GM18502 (cell line): ENCODE measurements around the gene ATP10A.

ENCODE experiments used
- ATAC-seq: cut with Tn5 transposase; IDR thresholded peaks from one replicate; pipeline ENCODE4 v1.9.1; 2021; ENCODE audit warnings: mild to moderate bottlenecking; ENCODE audit not compliant: unreplicated experiment, poor library complexity

ATP10A gene

GRCh38 chr15:25727867-25728600 is 135.1 kb downstream of the ATP10A start:
- no peak for ATAC-seq

- ATAC-seq: no peak
Measured at GRCh38 chr15:25727116-25727515, 136.0 kb downstream of the ATP10A start.

DNA sequence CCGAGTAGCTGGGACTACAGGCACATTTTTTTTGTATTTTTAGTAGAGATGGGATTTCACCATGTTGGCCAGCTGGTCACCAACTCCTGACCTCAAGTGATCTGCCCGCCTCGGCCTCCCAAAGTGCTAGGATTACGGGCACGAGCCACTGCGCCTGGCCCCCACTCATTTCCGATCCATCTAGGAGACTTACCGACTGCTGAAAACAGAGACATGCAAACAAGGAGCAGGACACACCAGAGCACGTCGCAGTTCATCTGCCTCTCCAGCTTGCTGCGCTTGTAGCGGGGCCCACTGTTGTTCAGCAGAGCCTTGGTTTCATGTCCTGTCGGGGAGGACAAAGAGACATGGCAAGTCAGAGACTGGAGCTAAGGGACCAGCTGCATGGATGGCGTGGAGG is 137.4 kb downstream of the ATP10A start:
- no peak for ATAC-seq

DNA sequence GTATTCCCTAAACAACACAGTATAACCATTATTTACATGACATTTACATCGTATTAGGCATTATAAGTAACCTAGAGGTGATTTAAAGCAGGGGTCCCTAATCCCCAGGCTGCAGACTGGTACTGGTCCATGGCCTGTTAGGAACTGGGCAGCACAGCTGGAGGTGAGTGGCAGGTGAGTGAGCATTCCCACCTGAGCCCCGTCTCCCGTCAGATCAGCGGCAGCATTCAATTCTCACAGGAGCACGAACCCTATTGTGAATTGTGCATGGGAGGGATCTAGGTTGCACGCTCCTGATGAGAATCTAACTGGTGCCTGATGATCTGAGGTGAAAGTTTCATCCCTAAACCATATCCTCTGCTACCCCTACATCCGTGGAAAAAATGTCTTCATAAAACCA is 138.2 kb downstream of the ATP10A start:
- no peak for ATAC-seq

DNA sequence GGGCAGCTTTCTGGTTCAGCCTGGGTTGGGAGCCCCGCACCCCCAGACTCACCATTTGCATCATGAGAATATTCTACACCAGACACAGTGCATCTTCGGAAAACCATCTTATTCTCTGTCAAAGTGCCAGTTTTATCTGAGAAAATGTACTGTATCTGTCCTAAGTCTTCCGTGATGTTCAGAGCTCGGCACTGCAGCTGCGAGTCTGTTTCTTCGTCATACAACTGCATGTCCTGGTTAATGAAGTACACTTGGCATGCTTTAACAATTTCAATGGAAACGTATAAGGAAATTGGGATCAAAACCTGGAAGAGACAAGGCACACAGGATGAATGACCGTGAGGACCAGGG is 141.5 kb downstream of the ATP10A start:
- no peak for ATAC-seq

- no peak for ATAC-seq
Measured at GRCh38 chr15:25719101-25719985, 143.8 kb downstream of the ATP10A start.

DNA sequence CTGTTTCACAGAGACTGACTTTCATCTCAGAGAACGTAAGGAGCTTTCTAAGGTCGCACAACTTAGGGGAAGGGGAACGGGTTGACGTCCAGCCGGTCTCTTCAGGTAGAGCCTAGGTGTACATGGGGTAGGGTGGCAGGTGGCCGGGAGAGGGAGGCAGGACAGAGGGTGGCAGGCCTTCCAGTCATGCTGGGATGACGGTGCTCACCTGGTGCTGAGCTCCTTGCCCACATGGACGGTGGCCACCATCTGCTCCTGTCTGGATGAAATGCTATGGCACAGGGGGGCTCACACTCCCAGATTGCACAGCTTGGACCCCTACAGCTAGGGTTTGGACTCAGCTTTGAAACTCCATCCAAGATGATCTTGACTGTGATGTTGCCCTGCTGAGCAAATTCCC is 144.5 kb downstream of the ATP10A start:
- no peak for ATAC-seq

- ATAC-seq: no peak
Measured at GRCh38 chr15:25718169-25718536, 145.0 kb downstream of the ATP10A start.

DNA sequence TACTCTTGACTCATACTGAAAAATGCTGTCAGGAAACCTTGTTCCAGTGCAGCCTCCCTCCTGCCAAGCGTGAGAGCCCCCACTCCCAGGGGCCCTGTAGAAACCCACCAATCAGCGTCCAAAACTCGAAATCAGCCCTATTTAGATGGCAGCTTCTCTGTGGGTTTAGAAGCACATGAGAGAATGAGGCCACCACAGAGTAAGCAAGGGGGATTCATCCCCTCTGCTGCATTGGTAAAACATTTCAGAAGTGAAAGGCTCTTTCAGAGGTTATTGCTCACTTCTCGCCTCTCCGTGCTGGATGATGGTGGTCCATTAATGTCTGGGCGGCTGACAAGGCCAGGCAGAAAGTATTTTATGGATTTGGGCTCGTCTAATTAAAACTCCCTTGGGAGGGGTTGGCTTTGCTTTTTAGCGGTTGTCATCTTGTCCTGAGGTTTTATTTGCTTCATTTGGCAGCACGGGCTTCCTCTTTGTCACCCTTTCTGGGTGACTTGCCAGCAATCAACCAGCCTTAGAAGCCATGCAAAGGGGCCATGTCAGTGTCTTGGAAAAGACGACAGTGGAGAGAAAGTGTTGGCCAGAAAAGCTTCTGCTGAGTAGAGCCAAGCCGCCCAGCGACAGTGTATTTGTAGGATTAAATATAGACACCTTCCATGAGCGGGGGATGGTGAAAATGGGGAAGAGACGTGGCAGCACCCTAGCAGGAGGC is 145.5 kb downstream of the ATP10A start:
- ATAC-seq: peak; percentile 75

GRCh38 chr15:25717127-25717456 is 146.0 kb downstream of the ATP10A start:
- no peak for ATAC-seq

DNA sequence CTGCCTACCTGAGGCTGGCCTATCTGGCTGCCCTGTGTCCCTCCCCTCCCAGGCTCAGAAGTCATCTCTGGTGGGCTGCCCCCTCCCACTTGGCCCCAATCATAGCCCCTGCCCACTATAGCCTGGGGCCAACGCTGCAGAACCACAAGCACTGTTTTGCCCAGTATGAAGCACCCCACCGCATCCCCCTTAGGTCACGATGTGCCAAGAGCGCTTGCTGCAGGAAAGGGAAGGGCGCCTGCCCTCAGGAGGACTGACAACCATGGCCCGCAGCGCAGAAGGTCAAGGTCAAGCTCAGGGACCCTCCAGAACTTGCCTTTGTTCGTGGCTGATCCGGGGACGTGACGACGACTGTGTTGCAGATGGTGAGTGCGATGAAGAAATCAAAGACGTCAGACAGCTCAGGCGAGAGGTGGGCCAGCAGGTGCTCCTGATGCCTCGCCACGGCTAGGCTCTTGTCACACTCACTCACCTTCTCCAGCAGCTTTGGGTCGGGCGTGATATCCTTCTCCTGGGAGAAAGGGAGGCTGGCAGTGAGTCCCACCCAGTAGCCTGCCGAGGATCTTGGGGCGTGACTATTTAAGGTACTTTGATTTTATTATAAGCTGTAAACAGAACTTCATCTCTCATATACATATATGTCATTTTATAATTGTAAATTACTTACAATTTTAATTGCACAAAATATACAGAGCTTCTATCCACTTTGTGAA is 146.6 kb downstream of the ATP10A start:
- no peak for ATAC-seq

DNA sequence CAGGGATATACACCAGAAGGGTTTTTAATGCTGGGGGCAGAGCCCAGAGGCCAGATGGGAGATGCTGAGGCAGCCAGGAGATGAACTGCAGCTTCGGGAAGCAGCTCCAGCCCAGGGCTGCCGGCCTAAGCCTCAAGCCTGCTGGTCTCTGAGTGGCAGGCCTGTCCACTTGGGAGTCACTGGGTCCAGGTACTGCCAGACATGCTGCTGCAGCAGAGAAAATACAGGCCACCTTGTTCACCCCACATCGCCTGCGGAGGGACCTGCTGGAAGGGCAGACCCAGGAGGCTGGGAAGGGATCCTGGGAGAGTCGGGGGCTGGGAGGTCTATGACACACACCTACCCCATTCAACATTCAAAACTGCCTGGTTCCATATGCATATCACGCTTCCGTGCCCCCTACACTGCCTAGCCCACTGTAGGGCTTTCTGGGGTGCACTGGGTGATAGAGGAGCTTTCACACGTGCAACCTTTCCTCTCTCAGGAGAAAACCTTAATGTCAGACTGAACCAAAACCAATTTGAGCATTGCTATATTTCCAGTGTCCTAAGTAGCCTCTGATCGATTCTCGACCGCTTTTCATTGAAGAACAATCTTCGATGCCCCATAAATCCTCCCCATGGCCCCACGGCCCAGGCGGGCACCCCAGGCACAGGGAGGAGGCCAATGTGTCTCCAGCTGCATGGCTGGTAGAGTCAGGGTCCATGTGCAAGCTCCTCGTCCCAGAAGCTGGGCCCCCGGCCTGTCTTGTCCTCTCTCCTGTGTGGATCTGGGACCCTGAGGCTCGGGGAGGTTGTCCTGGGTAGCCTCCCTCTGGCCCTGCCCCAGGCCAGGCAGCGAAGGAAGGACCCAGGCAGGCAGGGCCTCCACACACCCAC is 147.4 kb downstream of the ATP10A start:
- ATAC-seq: no peak

GRCh38 chr15:25714538-25714840 is 148.6 kb downstream of the ATP10A start:
- no peak for ATAC-seq

DNA sequence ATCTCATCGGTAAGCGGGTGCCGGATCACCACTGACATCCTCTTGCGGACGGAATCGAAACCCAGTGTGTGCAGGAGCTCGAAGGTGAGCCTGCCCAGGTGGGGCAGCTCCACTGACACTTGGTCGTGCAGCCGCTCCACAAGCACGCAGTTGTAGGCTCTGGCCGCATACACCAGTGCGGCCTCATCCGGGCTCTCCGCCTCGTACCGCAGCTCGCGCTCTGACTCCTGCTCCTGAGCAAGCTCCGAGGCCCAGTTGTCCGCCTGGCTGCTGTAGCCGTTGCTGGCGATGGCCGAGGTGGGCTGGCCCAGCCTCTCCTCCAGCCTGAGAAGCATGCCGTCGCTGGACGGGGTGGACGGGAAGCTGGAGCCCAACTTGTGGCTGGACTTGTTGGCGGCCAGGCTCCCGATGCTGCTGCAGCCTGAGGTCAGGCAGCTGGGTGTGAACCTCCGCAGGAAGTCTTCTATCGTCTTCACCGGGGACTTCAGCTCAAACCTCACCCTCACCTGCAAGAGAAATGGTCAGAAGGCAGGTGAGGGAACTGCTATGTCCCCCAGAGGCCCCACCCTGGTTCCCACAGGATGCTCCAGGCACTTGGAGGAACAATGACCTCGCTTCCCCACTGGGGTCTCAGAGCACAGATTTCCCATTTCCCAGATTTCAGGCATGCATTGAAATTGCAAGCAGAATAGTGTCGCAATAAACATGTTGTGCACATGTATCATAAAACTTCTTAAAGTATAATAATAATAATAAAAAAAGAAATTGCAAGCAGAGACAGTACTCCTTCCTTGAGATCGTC is 149.2 kb downstream of the ATP10A start:
- no peak for ATAC-seq

DNA sequence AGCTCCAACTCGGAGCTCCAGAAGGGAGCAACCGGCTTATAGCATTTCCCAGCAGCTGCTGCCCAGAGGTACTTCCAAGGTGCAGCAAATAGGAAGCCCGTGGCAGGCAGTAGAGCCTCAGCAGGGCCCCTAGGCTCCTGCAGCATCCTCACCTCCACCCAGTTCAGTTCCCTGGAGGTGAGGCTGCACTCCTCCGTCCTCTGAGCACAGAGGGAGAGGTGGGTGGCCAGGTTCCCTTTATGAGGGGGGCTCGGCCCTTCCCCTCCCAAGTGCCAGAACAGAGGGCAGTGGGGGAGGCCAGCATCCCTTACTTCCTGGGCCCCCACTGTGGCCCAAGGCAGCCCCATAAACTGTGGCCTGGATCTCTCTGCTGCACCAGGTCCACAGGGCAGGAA is 150.2 kb downstream of the ATP10A start:
- ATAC-seq: no peak

DNA sequence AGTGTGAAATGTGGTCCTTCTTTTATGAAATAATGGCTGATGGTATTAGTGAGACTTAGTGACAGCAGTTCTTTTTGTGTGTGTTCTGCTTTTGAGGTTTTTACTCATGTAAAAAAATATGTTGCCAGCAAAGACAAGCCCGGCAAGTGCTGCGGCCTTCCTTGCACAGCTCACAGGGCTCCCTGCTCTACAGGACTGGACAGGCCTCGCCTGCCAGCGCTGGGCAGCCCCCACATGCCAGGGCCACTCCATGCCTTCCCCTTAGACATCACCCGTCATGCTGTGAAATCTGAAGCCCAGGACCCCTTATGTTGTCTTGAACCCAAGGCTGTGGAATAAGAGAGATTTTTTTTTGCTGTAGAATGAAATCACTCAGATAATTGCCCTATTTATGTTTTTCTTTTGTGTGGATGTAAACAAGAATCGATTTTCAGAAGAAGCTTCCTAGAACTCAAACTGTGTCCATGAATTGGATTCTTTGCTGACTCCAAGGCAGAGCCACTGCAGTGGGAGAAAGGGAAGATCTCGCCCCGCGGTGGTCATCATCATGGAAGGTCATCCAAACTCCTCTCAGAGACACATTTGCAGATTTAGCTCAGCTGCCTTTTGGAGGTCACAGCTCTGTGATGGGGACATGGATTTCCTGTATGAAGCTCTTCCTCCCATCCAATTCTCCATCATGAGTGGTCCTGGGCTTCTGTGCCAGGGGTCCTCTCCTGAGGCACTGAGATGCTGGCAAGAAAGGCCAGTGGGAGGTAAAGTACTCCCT is 150.8 kb downstream of the ATP10A start:
- ATAC-seq: no peak

DNA sequence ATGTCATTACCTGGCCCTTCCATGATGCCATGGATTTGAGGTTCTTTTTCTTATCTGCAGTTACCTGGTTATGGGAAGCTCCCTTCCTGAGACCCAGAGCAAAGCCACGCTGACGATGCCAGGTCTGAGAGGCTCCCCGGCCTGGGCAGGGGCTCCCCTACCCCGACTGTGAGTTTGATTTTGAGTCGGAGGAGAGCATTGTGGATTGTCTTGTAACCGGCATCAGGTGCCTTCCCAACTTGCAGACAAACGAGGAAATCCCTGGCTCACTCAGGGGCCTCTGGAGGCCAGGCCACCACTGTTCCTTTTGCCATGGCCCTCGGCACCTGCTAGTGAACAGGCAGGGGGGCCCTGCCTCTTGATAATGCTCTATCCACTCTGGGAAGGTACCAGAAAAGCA is 151.4 kb downstream of the ATP10A start:
- no peak for ATAC-seq

GRCh38 chr15:25711164-25711563 is 152.0 kb downstream of the ATP10A start:
- no peak for ATAC-seq
